ES-I3 (cell line): ENCODE data around the gene EN2.

ENCODE experiments used
- H3K36me3 ChIP-seq: 2 replicates; pipeline ENCODE4 v1.6.1; 2013; ENCODE audit warnings: mild to moderate bottlenecking, low read length, control low read depth, moderate library complexity; ENCODE audit not compliant: insufficient read depth
- H3K4me1 ChIP-seq: 2 replicates; pipeline ENCODE4 v1.6.1; 2013; ENCODE audit warnings: mild to moderate bottlenecking, control low read depth, low read length; ENCODE audit not compliant: insufficient read depth
- H3K9ac ChIP-seq: 2 replicates; pipeline ENCODE4 v1.6.1; 2013; ENCODE audit warnings: low read depth, mild to moderate bottlenecking, low read length, moderate library complexity
- H3K9me3 ChIP-seq: 2 replicates; pipeline ENCODE4 v1.6.1; 2013; ENCODE audit warnings: mild to moderate bottlenecking, low read length, moderate library complexity; ENCODE audit not compliant: control insufficient read depth, insufficient read depth

The EN2 gene

GRCh38 chr7:155450970-155451801 lies 6.7 kb upstream of the EN2 start:
- Histone ChIP-seq H3K36me3 (no peaks in the 10 kb centered on the region), H3K9me3 (no peaks in the 10 kb centered on the region; the same call in 1 of the 2 replicates), H3K4me1 (no peaks in the 10 kb centered on the region; the same call in 1 of the 2 replicates), H3K9ac (no peak overlapping the region)

DNA sequence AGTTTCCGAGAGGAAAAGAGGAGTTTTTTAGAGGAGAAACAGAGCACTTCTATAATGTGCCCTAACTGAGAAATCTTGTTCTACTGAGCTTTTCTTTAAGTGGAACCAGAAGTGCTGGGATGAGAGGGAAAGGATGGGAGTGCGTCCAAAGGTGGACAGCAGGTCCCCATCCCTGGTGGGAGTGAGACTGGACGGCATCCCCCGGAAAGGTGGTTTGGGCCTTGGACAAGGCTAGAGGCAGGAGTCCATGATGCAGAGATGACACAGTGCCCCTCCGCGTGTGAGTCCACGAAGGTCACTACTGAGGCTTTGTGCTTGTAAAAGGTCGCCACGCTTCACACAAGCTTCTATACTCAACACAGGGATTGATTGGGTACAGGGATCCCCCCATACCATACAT lies 6.1 kb upstream of the EN2 start:
- Histone ChIP-seq H3K36me3 (no peaks in the 10 kb centered on the region), H3K9me3 (no peaks in the 10 kb centered on the region; the same call in 1 of the 2 replicates), H3K9ac (no peak overlapping the region), H3K4me1 (no peaks in the 10 kb centered on the region; the same call in 1 of the 2 replicates)

DNA sequence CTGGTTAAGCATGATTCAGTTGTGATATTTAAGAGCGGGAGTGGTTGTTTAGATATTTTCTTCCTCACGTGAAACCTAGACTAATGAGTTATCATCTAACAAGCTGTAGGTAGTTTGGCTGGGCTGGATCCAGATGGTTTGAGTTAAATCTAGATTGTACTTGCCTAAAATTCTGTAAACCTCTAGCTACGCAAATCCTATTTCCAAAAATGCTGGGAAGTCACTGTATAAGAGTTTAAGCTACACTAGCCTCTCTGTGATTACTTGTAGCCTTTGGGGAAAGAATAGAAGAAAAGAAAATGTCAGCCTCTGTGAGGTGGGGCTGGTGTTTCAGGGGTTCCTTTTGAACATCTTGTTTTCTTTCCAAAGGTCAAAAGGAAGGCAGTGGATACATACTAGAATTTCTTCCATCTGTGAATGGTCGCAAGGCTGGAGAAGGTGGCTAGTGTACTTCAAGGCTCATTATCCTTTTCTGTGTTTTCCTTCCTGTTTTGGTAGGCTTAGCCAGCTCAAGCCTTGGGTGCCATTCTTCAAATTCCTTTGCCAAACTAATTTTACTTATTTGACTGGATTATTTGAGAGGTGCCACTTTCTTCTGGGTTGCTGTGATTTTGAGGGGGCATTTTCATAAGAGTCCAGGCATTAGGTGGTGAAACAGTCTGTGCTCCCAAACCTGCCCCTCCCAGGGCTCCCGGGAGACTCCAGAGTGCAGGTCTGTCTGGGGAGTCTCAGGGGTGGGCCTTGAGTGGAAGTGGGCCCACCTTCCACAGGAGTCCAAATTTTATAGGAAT lies 5.2 kb upstream of the EN2 start:
- Histone ChIP-seq H3K9me3 (no peaks in the 10 kb centered on the region), H3K36me3 (no peaks in the 10 kb centered on the region), H3K9ac (no peak overlapping the region), H3K4me1 (no peaks in the 10 kb centered on the region; the same call in 1 of the 2 replicates)

GRCh38 chr7:155453296-155454182 lies 4.4 kb upstream of the EN2 start:
- Histone ChIP-seq H3K9ac (no peak overlapping the region; the same call in 1 of the 2 replicates), H3K4me1 (no peaks in the 10 kb centered on the region; the same call in 1 of the 2 replicates), H3K36me3 (no peaks in the 10 kb centered on the region), H3K9me3 (no peaks in the 10 kb centered on the region)

DNA sequence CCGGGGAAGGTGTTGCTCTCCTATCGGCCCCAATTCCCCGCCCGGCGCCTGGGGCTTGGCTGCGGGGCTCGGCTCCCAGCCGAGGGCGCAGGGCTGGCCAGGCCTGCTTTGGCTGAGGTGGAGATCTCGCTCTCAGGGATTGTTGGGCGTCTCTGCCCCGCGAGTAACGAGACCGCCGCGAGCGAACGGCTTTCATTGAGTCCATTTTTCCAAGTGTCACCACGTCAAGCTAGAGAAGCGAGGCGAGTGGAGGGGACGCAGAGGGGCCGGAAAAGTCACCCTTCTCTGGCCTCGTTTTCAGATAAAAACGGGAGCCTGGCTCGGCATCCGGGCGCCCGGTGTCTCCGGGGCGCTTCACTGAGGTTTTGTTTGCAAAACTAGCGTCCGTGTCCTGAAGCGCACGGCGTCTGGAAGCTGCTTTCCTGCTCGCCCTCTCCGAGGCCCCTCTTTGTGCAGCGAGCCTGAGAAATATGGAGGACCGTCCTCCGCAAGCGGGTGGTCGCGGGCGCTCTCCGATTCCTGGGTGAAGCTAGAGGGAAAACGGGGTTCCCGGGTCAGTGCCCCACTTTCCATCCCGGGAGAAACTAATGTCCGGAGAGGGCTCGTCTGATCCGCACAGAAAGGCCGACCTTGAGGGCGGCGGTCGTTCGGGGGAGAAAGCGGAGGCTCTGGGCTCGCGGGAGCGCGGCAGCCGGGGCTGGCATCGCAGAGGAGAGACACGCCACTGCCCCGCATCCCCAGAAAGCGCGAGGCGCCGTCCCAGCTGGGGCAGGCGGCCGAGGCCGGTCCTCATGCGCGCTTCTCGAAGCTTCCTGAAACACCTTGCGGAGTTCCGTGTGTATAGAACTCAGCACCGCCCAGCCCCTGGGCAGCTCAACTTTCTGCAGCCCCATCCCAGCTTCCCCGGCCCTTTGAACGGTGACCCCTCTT lies 3.5 kb upstream of the EN2 start:
- H3K9ac ChIP-seq, result peak overlapping the region; percentile 28; the same call in 1 of the 2 replicates
- H3K4me1 ChIP-seq, result no peaks in the 10 kb centered on the region; the same call in 1 of the 2 replicates
- H3K36me3 ChIP-seq, result no peaks in the 10 kb centered on the region
- no peaks in the 10 kb centered on the region for H3K9me3 ChIP-seq

- Histone ChIP-seq H3K9ac (no peak overlapping the region), H3K4me1 (no peaks in the 10 kb centered on the region; the same call in 1 of the 2 replicates), H3K9me3 (no peaks in the 10 kb centered on the region), H3K36me3 (no peaks in the 10 kb centered on the region)
Measured at GRCh38 chr7:155455132-155455693, 2.7 kb upstream of the EN2 start.

DNA sequence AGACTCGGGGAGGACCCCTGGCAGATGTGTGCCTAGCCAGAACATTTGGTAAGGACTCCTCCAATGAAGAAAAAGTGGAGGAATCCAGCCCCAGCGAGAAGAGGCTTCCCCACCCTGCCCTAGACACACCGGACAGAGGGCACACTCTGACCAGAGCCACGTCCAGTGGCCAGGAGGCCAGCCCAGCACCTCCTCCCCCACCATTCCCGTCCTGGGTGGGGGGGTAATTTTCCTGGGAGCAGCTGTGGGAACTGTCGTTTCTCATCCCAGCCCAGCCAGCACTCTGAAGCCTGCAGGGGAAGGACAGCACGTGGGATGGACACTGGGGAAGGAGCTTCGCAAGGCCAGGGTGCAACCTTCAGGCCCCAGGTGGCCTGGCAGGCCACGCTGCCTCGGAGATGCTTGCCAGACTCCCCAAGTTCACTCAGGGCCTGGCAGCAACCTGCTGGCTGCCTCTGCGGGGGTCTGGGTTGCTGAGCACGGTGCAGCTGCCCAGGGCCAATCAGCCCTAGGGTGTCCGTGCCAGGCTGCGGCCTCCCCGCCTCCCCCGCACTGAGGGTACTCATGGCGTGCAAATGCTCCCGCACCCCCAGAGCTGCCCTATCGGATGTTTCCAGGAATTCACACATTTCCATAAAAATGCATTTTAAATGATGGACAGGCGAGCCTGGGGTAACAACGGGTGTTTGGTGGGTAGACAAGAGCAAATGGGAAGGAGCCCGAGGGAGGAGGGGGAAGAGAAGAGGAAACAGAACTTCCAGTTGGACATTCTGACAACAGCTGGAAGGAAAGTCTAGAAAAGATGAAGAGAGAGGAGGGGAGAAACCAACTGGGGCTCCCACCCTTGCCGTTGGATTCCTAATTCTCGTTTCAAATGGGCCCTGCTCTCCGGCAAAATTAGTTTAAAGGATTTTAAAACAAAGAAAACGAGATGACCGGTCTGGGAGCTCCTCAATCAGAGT lies 1.9 kb upstream of the EN2 start:
- H3K36me3 ChIP-seq, result no peaks in the 10 kb centered on the region
- H3K4me1 ChIP-seq, result no peaks in the 10 kb centered on the region; the same call in 1 of the 2 replicates
- H3K9me3 ChIP-seq, result no peaks in the 10 kb centered on the region
- H3K9ac ChIP-seq, result no peak overlapping the region

DNA sequence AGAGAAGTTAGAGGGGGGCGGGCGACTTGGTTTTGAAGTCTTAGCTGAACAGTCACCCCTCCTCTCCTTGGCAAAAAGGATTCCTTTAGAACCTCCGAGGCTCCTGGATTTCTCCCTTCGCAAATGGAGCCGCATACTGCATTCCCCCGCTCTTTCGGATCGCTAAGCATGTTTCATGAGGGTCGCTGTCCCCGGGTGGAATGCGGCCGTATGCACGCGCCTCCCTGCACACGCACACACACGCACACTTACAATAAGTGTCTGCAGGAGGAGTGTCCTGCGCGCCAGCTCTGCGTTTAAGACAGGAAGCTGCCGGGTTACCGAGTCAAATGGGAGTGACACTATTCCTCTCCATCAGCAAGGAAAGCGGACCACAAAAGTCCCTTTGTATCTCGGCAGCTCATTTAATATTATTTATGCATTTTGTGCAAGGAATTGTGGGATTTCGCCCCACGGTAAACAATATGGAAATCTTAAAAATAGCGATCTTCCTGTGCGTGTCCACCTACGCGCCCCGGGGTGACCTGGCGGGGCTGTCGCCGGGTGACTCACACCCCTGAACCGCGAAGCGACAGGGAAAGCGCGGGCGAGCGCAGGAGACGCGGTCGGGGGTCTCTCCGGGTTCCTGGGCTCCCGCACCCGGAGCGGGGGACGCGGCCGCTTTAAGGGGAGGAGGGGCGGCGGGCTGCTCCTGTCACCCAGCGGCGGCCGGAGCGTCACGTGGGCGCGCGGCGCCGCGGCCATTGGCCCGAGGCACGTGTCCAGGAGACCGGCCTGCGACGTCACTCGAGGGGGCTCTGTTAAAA lies 988 bp upstream of the EN2 start:
- H3K9ac ChIP-seq, result peak overlapping the region; percentile 11; the same call in 1 of the 2 replicates
- no peaks in the 10 kb centered on the region; the same call in 1 of the 2 replicates for H3K4me1 ChIP-seq

DNA sequence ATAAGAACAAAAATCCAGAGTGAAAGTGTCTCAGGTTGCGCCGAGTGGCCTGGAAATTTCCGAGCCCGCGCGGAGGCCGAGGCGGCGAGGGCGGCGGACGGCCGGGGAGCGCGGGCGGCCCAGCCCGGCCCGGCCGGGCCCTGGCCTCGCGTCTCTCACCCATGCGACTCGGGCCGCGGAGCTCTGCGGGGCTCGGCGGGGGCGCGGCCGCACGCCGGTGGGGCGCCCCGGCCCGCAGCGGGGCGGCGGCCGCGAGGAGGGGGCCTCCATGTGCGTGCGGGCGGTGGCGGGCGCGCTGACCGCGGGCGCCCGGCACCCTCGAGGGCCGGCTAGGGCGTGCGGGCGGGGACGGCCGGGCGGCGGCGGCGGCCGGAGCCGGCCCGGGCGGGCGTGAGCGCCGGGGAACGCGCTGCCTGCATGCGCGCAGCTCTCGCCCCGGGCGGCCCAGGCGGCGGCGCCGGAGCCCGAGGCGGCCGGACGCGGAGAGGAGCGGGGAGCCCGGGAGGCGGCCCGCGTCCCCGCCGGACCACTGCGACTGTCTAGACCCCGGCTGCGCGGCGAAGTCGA lies 302 bp upstream of the EN2 start:
- Histone ChIP-seq H3K9ac (no peak overlapping the region; the same call in 1 of the 2 replicates), H3K36me3 (no peaks in the 10 kb centered on the region), H3K4me1 (no peaks in the 10 kb centered on the region; the same call in 1 of the 2 replicates), H3K9me3 (no peaks in the 10 kb centered on the region)

More for the DNA sequence above, 988 bp upstream of the EN2 start:
- Histone ChIP-seq H3K36me3 (no peaks in the 10 kb centered on the region), H3K9me3 (no peaks in the 10 kb centered on the region)

DNA sequence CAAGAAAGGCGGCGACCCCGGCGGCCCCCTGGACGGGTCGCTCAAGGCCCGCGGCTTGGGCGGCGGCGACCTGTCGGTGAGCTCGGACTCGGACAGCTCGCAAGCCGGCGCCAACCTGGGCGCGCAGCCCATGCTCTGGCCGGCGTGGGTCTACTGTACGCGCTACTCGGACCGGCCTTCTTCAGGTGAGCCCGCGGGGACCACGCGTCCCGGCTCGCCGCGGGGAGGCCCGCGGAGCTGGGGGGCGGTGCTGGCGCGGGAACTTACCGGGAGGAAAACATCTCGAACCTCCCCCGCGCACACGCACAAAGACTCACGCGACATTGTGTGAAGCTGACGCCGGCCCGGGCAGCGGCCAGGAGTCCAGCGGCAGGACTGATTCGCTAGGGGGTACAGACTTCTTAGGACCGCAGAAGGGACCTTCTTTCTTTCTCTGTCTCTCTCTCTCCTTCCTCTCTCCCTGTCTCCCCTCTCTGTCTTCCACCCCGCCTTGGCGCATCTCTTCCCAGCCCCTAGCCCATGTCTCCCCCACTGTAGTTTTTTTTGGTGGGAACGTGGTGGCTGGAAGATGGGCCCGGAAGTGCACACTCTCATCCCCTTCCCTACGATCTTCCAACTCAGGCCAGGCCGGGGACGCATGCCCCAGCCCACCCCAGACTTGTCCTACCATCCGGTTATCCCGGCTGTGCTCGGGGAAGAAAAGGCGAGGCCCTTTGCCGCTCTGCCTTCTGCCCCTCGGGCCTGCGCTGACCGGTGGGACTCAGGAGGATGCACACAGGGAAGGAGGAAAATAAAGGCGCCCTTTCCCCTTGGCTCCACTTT lies 1.2 kb downstream of the EN2 start:
- Histone ChIP-seq H3K9ac (no peak overlapping the region; the same call in 1 of the 2 replicates), H3K36me3 (no peaks in the 10 kb centered on the region), H3K9me3 (no peaks in the 10 kb centered on the region), H3K4me1 (no peaks in the 10 kb centered on the region; the same call in 1 of the 2 replicates)
